C4-2B (cell line): ENCODE results near the gene SSTR4.

Source experiments
- H3K27ac ChIP-seq: fragments of 450-650 bp; 2 replicates; pipeline ENCODE4 v1.5.1; 2017
- ZFX ChIP-seq: fragments of 450-650 bp; IDR thresholded peaks from 2 replicates; pipeline ENCODE4 v1.6.1; 2017
- TF ChIP-seq, protein P1 (sequence below): fragments of 450-650 bp; conservative IDR thresholded peaks from 2 replicates; pipeline ENCODE4 v1.5.1; 2017; ENCODE audit warnings: mild to moderate bottlenecking

Gene SSTR4

DNA sequence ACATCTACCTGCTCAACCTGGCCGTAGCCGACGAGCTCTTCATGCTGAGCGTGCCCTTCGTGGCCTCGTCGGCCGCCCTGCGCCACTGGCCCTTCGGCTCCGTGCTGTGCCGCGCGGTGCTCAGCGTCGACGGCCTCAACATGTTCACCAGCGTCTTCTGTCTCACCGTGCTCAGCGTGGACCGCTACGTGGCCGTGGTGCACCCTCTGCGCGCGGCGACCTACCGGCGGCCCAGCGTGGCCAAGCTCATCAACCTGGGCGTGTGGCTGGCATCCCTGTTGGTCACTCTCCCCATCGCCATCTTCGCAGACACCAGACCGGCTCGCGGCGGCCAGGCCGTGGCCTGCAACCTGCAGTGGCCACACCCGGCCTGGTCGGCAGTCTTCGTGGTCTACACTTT is 619 bp downstream of the SSTR4 start:
- no peak overlapping the region for H3K27ac ChIP-seq
- no peak for TF ChIP-seq ZFX
- TF ChIP-seq, protein P1, sequence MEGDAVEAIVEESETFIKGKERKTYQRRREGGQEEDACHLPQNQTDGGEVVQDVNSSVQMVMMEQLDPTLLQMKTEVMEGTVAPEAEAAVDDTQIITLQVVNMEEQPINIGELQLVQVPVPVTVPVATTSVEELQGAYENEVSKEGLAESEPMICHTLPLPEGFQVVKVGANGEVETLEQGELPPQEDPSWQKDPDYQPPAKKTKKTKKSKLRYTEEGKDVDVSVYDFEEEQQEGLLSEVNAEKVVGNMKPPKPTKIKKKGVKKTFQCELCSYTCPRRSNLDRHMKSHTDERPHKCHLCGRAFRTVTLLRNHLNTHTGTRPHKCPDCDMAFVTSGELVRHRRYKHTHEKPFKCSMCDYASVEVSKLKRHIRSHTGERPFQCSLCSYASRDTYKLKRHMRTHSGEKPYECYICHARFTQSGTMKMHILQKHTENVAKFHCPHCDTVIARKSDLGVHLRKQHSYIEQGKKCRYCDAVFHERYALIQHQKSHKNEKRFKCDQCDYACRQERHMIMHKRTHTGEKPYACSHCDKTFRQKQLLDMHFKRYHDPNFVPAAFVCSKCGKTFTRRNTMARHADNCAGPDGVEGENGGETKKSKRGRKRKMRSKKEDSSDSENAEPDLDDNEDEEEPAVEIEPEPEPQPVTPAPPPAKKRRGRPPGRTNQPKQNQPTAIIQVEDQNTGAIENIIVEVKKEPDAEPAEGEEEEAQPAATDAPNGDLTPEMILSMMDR: no peak

GRCh38 chr20:23036371-23036770 is 1.3 kb downstream of the SSTR4 start:
- TF ChIP-seq, protein P1: no peak
- TF ChIP-seq ZFX: no peak
- H3K27ac ChIP-seq: no peak overlapping the region

GRCh38 chr20:23037017-23037481 is 1.9 kb downstream of the SSTR4 start:
- H3K27ac ChIP-seq: no peak overlapping the region
- TF ChIP-seq ZFX: no peak
- TF ChIP-seq, protein P1: no peak

DNA sequence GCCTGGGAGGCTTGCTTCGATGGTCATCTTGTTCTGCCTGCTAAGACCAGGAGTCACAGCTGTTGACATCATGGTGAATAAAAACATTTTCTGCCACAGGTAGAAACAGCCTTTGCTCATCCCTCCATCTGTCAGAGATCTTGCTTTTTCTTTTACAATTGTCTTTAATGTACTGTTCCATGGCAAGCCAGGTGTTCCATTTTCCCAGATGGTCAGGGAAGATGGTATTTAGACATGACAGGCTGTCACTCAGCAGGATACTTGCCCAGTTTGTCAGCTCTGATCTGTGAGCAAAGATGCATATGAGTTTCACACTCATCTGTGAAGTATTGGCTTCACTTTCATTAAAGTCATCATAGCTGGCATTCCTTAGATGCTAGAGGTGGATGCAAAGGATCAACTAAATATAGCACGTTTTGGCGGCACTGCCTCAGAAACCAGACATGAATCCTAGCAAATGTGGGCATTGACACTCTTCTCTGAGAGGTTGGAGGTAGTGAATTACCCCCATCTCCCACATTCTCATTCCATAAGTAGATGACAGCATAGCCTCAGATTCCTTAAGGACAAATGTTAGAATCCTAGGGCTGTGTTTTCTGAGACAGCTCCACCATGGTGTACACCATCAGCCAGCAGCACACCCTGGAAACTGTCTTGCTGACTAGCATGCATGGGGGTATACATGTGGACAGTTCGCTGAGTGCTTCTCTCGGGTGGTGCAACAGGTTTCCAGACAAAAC is 4.2 kb downstream of the SSTR4 start:
- TF ChIP-seq, protein P1: no peak
- TF ChIP-seq ZFX: no peak
- no peak overlapping the region for H3K27ac ChIP-seq

- no peak for TF ChIP-seq ZFX
- TF ChIP-seq, protein P1: no peak
- no peak overlapping the region for H3K27ac ChIP-seq
Observed at GRCh38 chr20:23039885-23040508, 4.9 kb downstream of the SSTR4 start.

DNA sequence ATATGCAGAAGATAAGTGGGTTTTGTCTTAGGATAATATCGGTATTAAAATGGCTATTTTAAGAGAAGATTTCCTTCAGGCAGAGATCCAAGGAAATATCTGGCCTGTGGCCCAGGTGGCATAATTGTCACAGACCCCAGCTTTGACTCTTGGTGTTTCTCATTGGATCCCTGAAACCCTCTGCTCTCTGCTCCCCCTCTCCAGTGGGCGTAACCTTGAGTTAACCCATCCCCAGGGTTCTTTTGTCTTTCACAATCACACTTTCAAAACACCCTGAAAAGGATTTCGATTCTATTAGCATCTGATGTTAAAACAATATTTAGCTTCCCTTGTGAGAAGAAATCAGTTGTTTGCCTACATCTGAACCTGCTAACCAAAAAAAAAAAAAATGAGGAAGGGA is 7.2 kb downstream of the SSTR4 start:
- TF ChIP-seq, protein P1: no peak
- no peak for TF ChIP-seq ZFX
- H3K27ac ChIP-seq: no peak overlapping the region

GRCh38 chr20:23043376-23043775 is 8.3 kb downstream of the SSTR4 start:
- TF ChIP-seq ZFX: no peak
- TF ChIP-seq, protein P1: no peak; the same call in 1 of the 2 replicates

More at GRCh38 chr20:23043376-23043775, 8.3 kb downstream of the SSTR4 start:
- H3K27ac ChIP-seq: no peak overlapping the region
